Erythroblast (primary cell): ENCODE measurements around the gene RALGPS1.
"Not testable (repeated sequence)": the region's sequence is repeated elsewhere in the genome, so short reads cannot be mapped to it uniquely, and the experiment has no call there.

ENCODE experiments used
- GATA1 ChIP-seq: IDR thresholded peaks from 2 replicates; pipeline ENCODE4 v1.6.1; 2011; ENCODE audit warnings: low read depth, mild to moderate bottlenecking, control low read depth, low read length, moderate library complexity
- POLR2A ChIP-seq: IDR thresholded peaks from 2 replicates; pipeline ENCODE4 v1.6.1; 2011; ENCODE audit warnings: mild to moderate bottlenecking, low read length

DNA sequence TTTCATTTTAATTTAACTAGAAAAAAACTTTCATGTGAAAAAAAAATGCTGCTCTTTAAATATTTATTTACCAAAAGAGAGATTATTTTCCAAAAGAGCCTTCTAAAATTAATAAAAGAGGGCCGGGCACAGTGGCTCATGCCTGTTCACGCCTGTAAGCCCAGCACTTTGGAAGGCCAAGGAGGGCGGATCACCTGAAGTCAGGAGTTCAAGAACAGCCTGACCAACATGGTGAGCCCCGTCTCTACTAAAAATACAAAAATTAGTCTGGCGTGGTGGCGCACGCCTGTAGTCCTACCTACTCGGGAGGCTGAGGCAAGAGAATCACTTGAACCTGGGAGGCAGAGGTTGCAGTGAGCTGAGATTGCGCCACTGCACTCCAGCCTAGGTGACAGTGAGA lies 256.8 kb downstream of the RALGPS1 start:
- TF ChIP-seq POLR2A, GATA1: not testable (repeated sequence)
